DND-41 (cell line): ENCODE data around the gene FCAMR.

Experiments
- ATAC-seq: fragments of 200-7000 bp; cut with Tn5 transposase; 3 replicates; pipeline ENCODE4 v1.9.1; 2021; ENCODE audit warnings: low read depth; ENCODE audit not compliant: insufficient read depth
- DNase-seq: peaks from one replicate; pipeline ENCODE4 v3.0.0-alpha.2; 2020
- H2AFZ ChIP-seq: 2 replicates; pipeline ENCODE4 v1.6.0; 2012; ENCODE audit warnings: low read depth, low read length
- H3K27ac ChIP-seq: 2 replicates; pipeline ENCODE4 v1.5.1; 2012; ENCODE audit warnings: low read length, inconsistent platforms
- H3K27me3 ChIP-seq: fragments of 200-600 bp; sonication (generic); 2 replicates; pipeline ENCODE4 v1.6.0; 2012; ENCODE audit warnings: low read length, mild to moderate bottlenecking, inconsistent platforms; ENCODE audit not compliant: insufficient read depth, poor library complexity
- H3K36me3 ChIP-seq: 2 replicates; pipeline ENCODE4 v1.5.1; 2012; ENCODE audit warnings: low read length, inconsistent platforms; ENCODE audit not compliant: insufficient read depth
- H3K4me1 ChIP-seq: 2 replicates; pipeline ENCODE4 v1.5.1; 2012; ENCODE audit warnings: mild to moderate bottlenecking, low read length; ENCODE audit not compliant: insufficient read depth
- H3K4me2 ChIP-seq: 2 replicates; pipeline ENCODE4 v1.6.0; 2012; ENCODE audit warnings: mild to moderate bottlenecking, moderate library complexity, low read length, inconsistent platforms; ENCODE audit not compliant: insufficient read depth
- H3K4me3 ChIP-seq, 2 experiments: fragments of 200-600 bp in 1 of 2; shearing (Covaris generic) in 1 of 2; 2 replicates each; pipeline ENCODE4 v1.5.1; 2012 to 2016; ENCODE audit warnings: inconsistent platforms in 2 of 2, low read length in 2 of 2, mild to moderate bottlenecking in 2 of 2, low read depth in 1 of 2, moderate library complexity in 1 of 2
- H3K79me2 ChIP-seq: 2 replicates; pipeline ENCODE4 v1.6.0; 2012; ENCODE audit warnings: low read length, inconsistent platforms; ENCODE audit not compliant: insufficient read depth
- H3K9ac ChIP-seq: 2 replicates; pipeline ENCODE4 v1.6.0; 2012; ENCODE audit warnings: low read depth, mild to moderate bottlenecking, inconsistent platforms, low read length, moderate library complexity
- H3K9me3 ChIP-seq: 2 replicates; pipeline ENCODE4 v1.5.1; 2012; ENCODE audit warnings: low read length, moderate library complexity, mild to moderate bottlenecking, inconsistent platforms; ENCODE audit not compliant: insufficient read depth, severe bottlenecking
- H4K20me1 ChIP-seq: 2 replicates; pipeline ENCODE4 v1.6.0; 2012; ENCODE audit warnings: low read length; ENCODE audit not compliant: insufficient read depth
- CTCF ChIP-seq: IDR thresholded peaks from 2 replicates; pipeline ENCODE4 v1.5.1; 2012; ENCODE audit warnings: borderline replicate concordance, low read length, moderate library complexity, mild to moderate bottlenecking; ENCODE audit not compliant: poor library complexity, severe bottlenecking; ENCODE audit errors: extremely low read depth
- EZH2 ChIP-seq: IDR thresholded peaks from 3 replicates; pipeline ENCODE4 v1.6.1; 2012; ENCODE audit warnings: borderline replicate concordance, low read depth, mild to moderate bottlenecking, moderate library complexity, low read length, inconsistent platforms; ENCODE audit not compliant: severe bottlenecking

FCAMR gene

GRCh38 chr1:206963119-206963712 lies 7.0 kb downstream of the FCAMR start:
- Histone ChIP-seq H4K20me1 (no peaks in the 10 kb centered on the region), H3K4me1 (peaks cover 38% of the 10 kb centered on the region), H3K9ac (no peak overlapping the region), H3K4me2 (no peak overlapping the region), H3K4me3 (no peak overlapping the region), H3K79me2 (no peaks in the 10 kb centered on the region), H3K27ac (peak overlapping the region; percentile 18; the same call in 1 of the 2 replicates), H3K9me3 (no peaks in the 10 kb centered on the region), H3K36me3 (no peaks in the 10 kb centered on the region), H3K27me3 (no peaks in the 10 kb centered on the region), H2AFZ (no peak overlapping the region)
- DNase-seq: no peak
- ATAC-seq: no peak
- no peak for TF ChIP-seq EZH2
- TF ChIP-seq CTCF: no peak

- ATAC-seq (peak; percentile 83), DNase-seq (peak; percentile 47)
- Histone ChIP-seq H3K9me3 (no peaks in the 10 kb centered on the region), H2AFZ (peak overlapping the region; percentile 57), H3K4me3 (no peak overlapping the region), H3K4me2 (no peak overlapping the region), H3K4me1 (peaks cover 28% of the 10 kb centered on the region), H4K20me1 (no peaks in the 10 kb centered on the region), H3K36me3 (no peaks in the 10 kb centered on the region), H3K9ac (no peak overlapping the region), H3K27ac (peak overlapping the region; percentile 58), H3K27me3 (no peaks in the 10 kb centered on the region), H3K79me2 (no peaks in the 10 kb centered on the region)
- TF ChIP-seq CTCF (no peak), EZH2 (no peak)
Measured at GRCh38 chr1:206962272-206962671, 8.0 kb downstream of the FCAMR start.

GRCh38 chr1:206961668-206962067 lies 8.6 kb downstream of the FCAMR start:
- peaks cover 22% of the 10 kb centered on the region for H3K4me1 ChIP-seq
- H3K27me3 ChIP-seq: no peaks in the 10 kb centered on the region
- H4K20me1 ChIP-seq: no peaks in the 10 kb centered on the region
- ATAC-seq (no peak), DNase-seq (no peak)
- no peaks in the 10 kb centered on the region for H3K79me2 ChIP-seq
- H3K36me3 ChIP-seq: no peaks in the 10 kb centered on the region
- H3K4me3 ChIP-seq: no peak overlapping the region
- H2AFZ ChIP-seq: peak overlapping the region; percentile 40; the same call in 1 of the 2 replicates
- no peak overlapping the region for H3K4me2 ChIP-seq
- TF ChIP-seq EZH2 (no peak), CTCF (no peak)
- H3K9ac ChIP-seq: no peak overlapping the region
- no peaks in the 10 kb centered on the region for H3K9me3 ChIP-seq
- peak overlapping the region; percentile 58 for H3K27ac ChIP-seq
